Neural cell (in vitro differentiated cells): ENCODE results near the gene SH3YL1. TPM values are rescaled to one million over a fixed set of nuclear protein-coding genes. Genes with fewer than 3 reads are reported as not detected.

Source experiments
- H2AFZ ChIP-seq: fragments of 200-600, 300-800 bp; sonication (generic), shearing (Covaris generic); 2 replicates; pipeline ENCODE4 v1.6.0; 2014; ENCODE audit warnings: low read depth, mild to moderate bottlenecking, antibody characterized with exemption, low read length, moderate library complexity
- H3F3A ChIP-seq: fragments of 200-600 bp; shearing (Covaris generic); 2 replicates; pipeline ENCODE4 v1.6.1; 2016; ENCODE audit warnings: mild to moderate bottlenecking, moderate library complexity, mixed read lengths, antibody characterized with exemption, low read length; ENCODE audit not compliant: insufficient read depth, poor library complexity, severe bottlenecking
- H3K27ac ChIP-seq: fragments of 200-600, 300-800 bp; sonication (generic), shearing (Covaris generic); 2 replicates; pipeline ENCODE4 v1.5.1; 2014; ENCODE audit warnings: mild to moderate bottlenecking, low read length, moderate library complexity
- H3K27me3 ChIP-seq: fragments of 300-800, 200-600 bp; sonication (generic), shearing (Covaris generic); 2 replicates; pipeline ENCODE4 v1.6.0; 2014; ENCODE audit warnings: mild to moderate bottlenecking, low read depth, low read length, moderate library complexity; ENCODE audit not compliant: insufficient read depth
- H3K36me3 ChIP-seq: fragments of 300-800, 200-600 bp; sonication (generic), shearing (Covaris generic); 2 replicates; pipeline ENCODE4 v1.5.1; 2014; ENCODE audit warnings: mild to moderate bottlenecking, antibody characterized with exemption, low read length, moderate library complexity; ENCODE audit not compliant: insufficient read depth
- H3K4me2 ChIP-seq: fragments of 300-800, 200-600 bp; sonication (generic), shearing (Covaris generic); 2 replicates; pipeline ENCODE4 v1.6.0; 2014; ENCODE audit warnings: mild to moderate bottlenecking, low read length
- H3K4me3 ChIP-seq: fragments of 300-800, 200-600 bp; sonication (generic), shearing (Covaris generic); 2 replicates; pipeline ENCODE4 v1.5.1; 2014; ENCODE audit warnings: mild to moderate bottlenecking, low read length, moderate library complexity
- H3K79me2 ChIP-seq: fragments of 200-600 bp; shearing (Covaris generic); replicated peaks from 2 replicates; pipeline ENCODE4 v1.6.0; 2014; ENCODE audit warnings: mild to moderate bottlenecking, low read length, moderate library complexity; ENCODE audit not compliant: insufficient read depth
- H3K9ac ChIP-seq: fragments of 300-800, 200-600 bp; sonication (generic), shearing (Covaris generic); 2 replicates; pipeline ENCODE4 v1.6.1; 2016; ENCODE audit warnings: mild to moderate bottlenecking, low read length, mixed read lengths
- H3K9me2 ChIP-seq: fragments of 200-600 bp; shearing (Covaris generic); 2 replicates; pipeline ENCODE4 v1.6.1; 2016; ENCODE audit warnings: mild to moderate bottlenecking, low read length, mixed read lengths; ENCODE audit not compliant: insufficient read depth
- H3K9me3 ChIP-seq: fragments of 200-600, 300-800 bp; sonication (generic), shearing (Covaris generic); 2 replicates; pipeline ENCODE4 v1.6.1; 2016; ENCODE audit warnings: mild to moderate bottlenecking, mixed run types, low read length, moderate library complexity, mixed read lengths
- H4K20me1 ChIP-seq: fragments of 200-600 bp; shearing (Covaris generic); 2 replicates; pipeline ENCODE4 v1.6.1; 2016; ENCODE audit warnings: mild to moderate bottlenecking, mixed run types; ENCODE audit not compliant: insufficient read depth
- EP300 ChIP-seq: fragments of 450-650 bp; conservative IDR thresholded peaks from 2 replicates; pipeline ENCODE4 v1.6.1; 2014; ENCODE audit warnings: antibody characterized with exemption, mild to moderate bottlenecking, moderate library complexity; ENCODE audit not compliant: poor library complexity, severe bottlenecking
- EZH2 ChIP-seq: fragments of 200-600, 300-800 bp; shearing (Covaris generic), sonication (generic); IDR thresholded peaks from 2 replicates; pipeline ENCODE4 v1.6.1; 2014; ENCODE audit warnings: antibody characterized with exemption, low read length, borderline replicate concordance, mild to moderate bottlenecking; ENCODE audit not compliant: insufficient read depth, poor library complexity, severe bottlenecking
- MXI1 ChIP-seq: fragments of 450-650 bp; conservative IDR thresholded peaks from 2 replicates; pipeline ENCODE4 v1.6.1; 2014; ENCODE audit warnings: antibody characterized with exemption, mild to moderate bottlenecking; ENCODE audit not compliant: poor library complexity, severe bottlenecking
- POLR2AphosphoS5 ChIP-seq: IDR thresholded peaks from 2 replicates; pipeline ENCODE4 v1.6.1; 2012
- RAD21 ChIP-seq: fragments of 450-650 bp; conservative IDR thresholded peaks from 2 replicates; pipeline ENCODE4 v1.6.1; 2014; ENCODE audit warnings: antibody characterized with exemption, mild to moderate bottlenecking, moderate library complexity
- SMC3 ChIP-seq: fragments of 450-650 bp; conservative IDR thresholded peaks from 2 replicates; pipeline ENCODE4 v1.6.1; 2014; ENCODE audit warnings: antibody characterized with exemption, mild to moderate bottlenecking, moderate library complexity; ENCODE audit not compliant: poor library complexity
- TAF1 ChIP-seq: IDR thresholded peaks from 2 replicates; pipeline ENCODE4 v1.6.1; 2012; ENCODE audit warnings: low read depth
- polyA plus RNA-seq: library from polyadenylated mRNA; depleted of rRNA; stranded (reverse); fragments of >200 nt; gene quantifications from 2 replicates; pipeline ENCODE4 v1.2.3, GENCODE V29; 2014
- TF ChIP-seq, protein P1 (sequence below): IDR thresholded peaks from 2 replicates; pipeline ENCODE4 v1.6.1; 2012; ENCODE audit warnings: borderline replicate concordance
- TF ChIP-seq, protein P2 (sequence below): fragments of 450-650 bp; IDR thresholded peaks from 2 replicates; pipeline ENCODE4 v1.5.1; 2014; ENCODE audit warnings: antibody characterized with exemption, mild to moderate bottlenecking, moderate library complexity; ENCODE audit not compliant: poor library complexity, severe bottlenecking

The SH3YL1 gene
- polyA plus RNA-seq, 1 donor from 2014 or later: 70.6 TPM

DNA sequence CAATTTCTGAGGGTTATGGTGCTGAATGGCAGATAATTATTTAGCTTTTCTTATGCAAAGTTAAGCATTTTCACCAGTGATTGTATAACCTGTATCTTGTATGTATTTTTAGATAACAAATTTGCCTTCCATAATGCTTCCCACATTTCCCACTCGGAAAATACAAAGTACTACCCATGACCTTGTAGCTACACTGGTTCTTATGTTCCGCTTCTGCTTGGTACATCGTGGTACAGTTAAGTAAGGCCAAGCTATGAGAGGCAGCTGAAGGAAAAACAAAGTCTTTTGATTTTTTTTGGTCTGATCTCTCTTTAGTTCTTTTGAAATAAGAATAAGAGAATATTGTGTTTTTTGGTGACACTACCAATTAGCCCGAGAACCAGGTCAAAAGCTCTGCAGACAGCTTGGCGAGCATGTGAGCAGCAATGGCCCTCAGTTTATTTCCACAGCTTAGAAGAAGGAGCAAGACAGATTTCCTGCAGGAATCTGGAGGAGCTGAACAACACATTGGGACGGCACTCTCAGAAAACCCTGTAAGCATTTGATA lies 26.8 kb downstream of the SH3YL1 start:
- Histone ChIP-seq H3K36me3 (peaks cover 5% of the 10 kb centered on the region), H3K9me2 (no peaks in the 10 kb centered on the region), H4K20me1 (no peaks in the 10 kb centered on the region), H2AFZ (no peak overlapping the region), H3F3A (no peaks in the 10 kb centered on the region), H3K9ac (no peak overlapping the region), H3K4me2 (no peak overlapping the region), H3K79me2 (no peaks in the 10 kb centered on the region), H3K9me3 (no peaks in the 10 kb centered on the region), H3K27ac (no peak overlapping the region), H3K27me3 (no peaks in the 10 kb centered on the region), H3K4me3 (no peak overlapping the region)
- TF ChIP-seq EZH2 (no peak), POLR2AphosphoS5 (no peak), MXI1 (no peak), TAF1 (no peak), SMC3 (no peak), RAD21 (no peak), EP300 (no peak)
- TF ChIP-seq, protein P1, sequence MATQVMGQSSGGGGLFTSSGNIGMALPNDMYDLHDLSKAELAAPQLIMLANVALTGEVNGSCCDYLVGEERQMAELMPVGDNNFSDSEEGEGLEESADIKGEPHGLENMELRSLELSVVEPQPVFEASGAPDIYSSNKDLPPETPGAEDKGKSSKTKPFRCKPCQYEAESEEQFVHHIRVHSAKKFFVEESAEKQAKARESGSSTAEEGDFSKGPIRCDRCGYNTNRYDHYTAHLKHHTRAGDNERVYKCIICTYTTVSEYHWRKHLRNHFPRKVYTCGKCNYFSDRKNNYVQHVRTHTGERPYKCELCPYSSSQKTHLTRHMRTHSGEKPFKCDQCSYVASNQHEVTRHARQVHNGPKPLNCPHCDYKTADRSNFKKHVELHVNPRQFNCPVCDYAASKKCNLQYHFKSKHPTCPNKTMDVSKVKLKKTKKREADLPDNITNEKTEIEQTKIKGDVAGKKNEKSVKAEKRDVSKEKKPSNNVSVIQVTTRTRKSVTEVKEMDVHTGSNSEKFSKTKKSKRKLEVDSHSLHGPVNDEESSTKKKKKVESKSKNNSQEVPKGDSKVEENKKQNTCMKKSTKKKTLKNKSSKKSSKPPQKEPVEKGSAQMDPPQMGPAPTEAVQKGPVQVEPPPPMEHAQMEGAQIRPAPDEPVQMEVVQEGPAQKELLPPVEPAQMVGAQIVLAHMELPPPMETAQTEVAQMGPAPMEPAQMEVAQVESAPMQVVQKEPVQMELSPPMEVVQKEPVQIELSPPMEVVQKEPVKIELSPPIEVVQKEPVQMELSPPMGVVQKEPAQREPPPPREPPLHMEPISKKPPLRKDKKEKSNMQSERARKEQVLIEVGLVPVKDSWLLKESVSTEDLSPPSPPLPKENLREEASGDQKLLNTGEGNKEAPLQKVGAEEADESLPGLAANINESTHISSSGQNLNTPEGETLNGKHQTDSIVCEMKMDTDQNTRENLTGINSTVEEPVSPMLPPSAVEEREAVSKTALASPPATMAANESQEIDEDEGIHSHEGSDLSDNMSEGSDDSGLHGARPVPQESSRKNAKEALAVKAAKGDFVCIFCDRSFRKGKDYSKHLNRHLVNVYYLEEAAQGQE: no peak
- TF ChIP-seq, protein P2, sequence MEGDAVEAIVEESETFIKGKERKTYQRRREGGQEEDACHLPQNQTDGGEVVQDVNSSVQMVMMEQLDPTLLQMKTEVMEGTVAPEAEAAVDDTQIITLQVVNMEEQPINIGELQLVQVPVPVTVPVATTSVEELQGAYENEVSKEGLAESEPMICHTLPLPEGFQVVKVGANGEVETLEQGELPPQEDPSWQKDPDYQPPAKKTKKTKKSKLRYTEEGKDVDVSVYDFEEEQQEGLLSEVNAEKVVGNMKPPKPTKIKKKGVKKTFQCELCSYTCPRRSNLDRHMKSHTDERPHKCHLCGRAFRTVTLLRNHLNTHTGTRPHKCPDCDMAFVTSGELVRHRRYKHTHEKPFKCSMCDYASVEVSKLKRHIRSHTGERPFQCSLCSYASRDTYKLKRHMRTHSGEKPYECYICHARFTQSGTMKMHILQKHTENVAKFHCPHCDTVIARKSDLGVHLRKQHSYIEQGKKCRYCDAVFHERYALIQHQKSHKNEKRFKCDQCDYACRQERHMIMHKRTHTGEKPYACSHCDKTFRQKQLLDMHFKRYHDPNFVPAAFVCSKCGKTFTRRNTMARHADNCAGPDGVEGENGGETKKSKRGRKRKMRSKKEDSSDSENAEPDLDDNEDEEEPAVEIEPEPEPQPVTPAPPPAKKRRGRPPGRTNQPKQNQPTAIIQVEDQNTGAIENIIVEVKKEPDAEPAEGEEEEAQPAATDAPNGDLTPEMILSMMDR: no peak

DNA sequence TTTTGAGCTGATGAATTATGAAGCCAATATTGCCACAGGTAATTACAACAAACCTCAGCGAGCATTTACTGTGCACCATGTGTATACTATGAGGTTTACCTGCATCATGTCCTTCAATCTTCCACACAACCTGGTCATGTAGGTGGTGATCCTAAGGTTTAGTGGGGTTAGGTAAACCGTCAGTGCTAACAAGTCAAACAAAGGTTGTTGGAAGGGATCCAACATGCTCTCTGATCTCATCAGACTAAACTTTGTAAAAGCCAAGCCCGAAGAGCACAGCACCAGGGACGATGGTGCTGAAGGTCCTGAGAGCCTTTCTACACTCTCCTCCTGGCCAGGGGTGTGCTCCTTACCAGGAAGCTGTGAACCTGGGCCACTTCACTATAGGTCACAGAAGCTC lies 29.4 kb downstream of the SH3YL1 start:
- H2AFZ ChIP-seq: no peak overlapping the region
- no peak overlapping the region for H3K9ac ChIP-seq
- no peaks in the 10 kb centered on the region for H3F3A ChIP-seq
- no peaks in the 10 kb centered on the region for H3K9me3 ChIP-seq
- H3K27me3 ChIP-seq: no peaks in the 10 kb centered on the region
- no peaks in the 10 kb centered on the region for H3K36me3 ChIP-seq
- TF ChIP-seq, protein P1: no peak
- TF ChIP-seq EZH2 (no peak), EP300 (no peak), SMC3 (no peak), POLR2AphosphoS5 (no peak), MXI1 (no peak)
- no peak overlapping the region for H3K4me3 ChIP-seq
- no peaks in the 10 kb centered on the region for H3K9me2 ChIP-seq
- no peaks in the 10 kb centered on the region for H4K20me1 ChIP-seq
- no peak overlapping the region for H3K4me2 ChIP-seq
- H3K79me2 ChIP-seq: no peaks in the 10 kb centered on the region
- no peak overlapping the region for H3K27ac ChIP-seq
